ENCODE results near the gene SNED1. TPM values are rescaled to one million over a fixed set of nuclear protein-coding genes. Genes with fewer than 3 reads are reported as not detected.

Gene SNED1
- total RNA-seq, 1 donor from 2014 or later = 6.1 TPM

DNA sequence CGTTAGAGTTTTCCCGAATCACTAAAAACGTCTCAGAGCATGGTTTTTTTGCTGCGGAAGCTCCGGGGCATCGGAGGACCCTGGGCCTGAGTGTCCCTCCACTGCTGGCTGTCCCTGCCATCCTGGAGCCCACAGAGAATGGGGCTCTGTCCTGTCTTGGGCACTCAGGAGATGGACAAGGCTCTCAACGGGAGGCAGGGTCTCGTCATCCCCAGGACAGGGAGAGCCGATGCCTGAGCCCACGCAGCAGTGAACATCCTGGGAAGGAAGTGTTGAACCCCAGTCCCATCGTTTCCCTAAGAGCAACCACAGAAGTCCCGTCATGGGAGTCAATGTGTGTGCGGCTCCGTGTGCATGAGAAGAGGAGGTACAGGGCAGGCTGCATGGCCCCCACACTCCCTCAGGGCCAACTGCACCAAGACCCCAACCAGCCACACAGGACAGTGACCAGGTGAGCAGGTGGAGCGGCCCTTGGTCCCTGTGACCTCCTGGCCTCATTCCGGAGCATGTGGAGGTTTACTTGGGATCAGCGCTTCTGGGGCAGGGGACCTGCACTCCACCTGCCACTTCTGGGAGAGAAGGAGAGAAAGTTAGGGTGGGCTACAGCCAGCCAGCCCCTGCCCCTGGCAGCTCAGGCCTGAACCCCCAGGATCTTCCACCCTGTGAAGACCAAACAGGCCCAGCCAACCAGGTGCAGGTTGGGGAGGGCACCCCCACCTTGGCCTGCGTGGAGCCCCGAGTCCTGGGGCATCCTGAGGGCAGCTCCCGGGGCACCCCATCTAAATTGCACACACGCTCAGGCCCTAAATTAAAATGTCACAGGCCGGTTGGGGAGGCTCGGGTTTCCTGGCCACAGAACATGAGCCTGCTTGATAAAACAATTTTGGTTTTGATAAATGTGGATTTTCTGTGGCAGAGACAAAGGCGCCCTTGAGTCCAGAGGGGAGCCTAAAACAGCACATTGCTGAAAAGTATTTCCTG is 3.1 kb upstream of the SNED1 start:
- intact Hi-C loops (cut with micrococcal nuclease) = no loop called here
- Histone ChIP-seq H3K36me3 (no peaks in the 10 kb centered on the region), H3K4me1 (peaks cover 67% of the 10 kb centered on the region), H3K4me3 (no peak overlapping the region), H3K27ac (replicated peaks) (peak overlapping the region; percentile 4), H3K9me3 (replicated peaks) (no peaks in the 10 kb centered on the region), H3K27me3 (ENCODE audit: low read depth) (no peaks in the 10 kb centered on the region)
- DNase-seq = peak; percentile 13
- TF ChIP-seq, protein P1, sequence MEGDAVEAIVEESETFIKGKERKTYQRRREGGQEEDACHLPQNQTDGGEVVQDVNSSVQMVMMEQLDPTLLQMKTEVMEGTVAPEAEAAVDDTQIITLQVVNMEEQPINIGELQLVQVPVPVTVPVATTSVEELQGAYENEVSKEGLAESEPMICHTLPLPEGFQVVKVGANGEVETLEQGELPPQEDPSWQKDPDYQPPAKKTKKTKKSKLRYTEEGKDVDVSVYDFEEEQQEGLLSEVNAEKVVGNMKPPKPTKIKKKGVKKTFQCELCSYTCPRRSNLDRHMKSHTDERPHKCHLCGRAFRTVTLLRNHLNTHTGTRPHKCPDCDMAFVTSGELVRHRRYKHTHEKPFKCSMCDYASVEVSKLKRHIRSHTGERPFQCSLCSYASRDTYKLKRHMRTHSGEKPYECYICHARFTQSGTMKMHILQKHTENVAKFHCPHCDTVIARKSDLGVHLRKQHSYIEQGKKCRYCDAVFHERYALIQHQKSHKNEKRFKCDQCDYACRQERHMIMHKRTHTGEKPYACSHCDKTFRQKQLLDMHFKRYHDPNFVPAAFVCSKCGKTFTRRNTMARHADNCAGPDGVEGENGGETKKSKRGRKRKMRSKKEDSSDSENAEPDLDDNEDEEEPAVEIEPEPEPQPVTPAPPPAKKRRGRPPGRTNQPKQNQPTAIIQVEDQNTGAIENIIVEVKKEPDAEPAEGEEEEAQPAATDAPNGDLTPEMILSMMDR (IDR thresholded peaks at IDR 0.05; ENCODE audit: borderline replicate concordance) = no peak

DNA sequence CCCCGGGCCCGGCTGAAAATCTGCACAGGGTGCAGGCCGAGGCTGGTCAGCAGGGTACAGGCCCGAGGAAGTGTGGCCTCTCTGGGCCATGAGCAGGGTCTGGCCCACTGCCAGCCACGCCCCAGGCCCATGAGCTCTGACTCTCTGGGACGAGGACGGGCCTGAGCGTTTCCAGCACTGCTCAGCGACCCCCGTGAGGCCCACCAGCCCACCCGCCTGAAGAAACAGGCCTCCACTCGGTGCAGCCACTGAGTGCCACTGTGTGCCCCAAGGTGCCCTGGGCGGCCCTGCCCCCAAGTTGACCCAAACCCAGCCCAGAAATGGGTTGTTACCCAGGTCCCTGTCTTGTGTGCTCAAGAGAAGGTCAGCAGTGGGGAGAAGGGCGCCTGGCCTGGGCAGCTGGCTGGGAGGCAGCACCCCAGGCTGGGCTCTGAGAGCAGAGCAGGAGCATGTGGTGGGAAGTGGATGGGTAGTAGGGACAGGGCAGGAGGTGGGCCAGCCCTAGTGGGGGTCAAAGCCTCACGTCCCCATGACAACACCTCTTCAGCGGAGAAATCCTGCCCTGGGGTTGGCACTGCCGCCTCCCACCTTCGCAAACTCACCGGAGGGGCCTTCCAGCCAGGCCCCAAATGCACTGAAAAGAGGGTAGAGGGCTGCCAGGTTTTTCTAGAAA is 2.1 kb upstream of the SNED1 start:
- Histone ChIP-seq H3K27ac (replicated peaks) (peak overlapping the region; percentile 89), H3K27me3 (ENCODE audit: low read depth) (no peaks in the 10 kb centered on the region), H3K9me3 (replicated peaks) (no peaks in the 10 kb centered on the region), H3K36me3 (peaks cover under 1% of the 10 kb centered on the region), H3K4me3 (no peak overlapping the region), H3K4me1 (peaks cover 73% of the 10 kb centered on the region)
- intact Hi-C loops (cut with micrococcal nuclease) = no loop called here
- TF ChIP-seq, protein P1 (IDR thresholded peaks at IDR 0.05; ENCODE audit: borderline replicate concordance) = no peak
- peak; percentile 13 for DNase-seq

DNA sequence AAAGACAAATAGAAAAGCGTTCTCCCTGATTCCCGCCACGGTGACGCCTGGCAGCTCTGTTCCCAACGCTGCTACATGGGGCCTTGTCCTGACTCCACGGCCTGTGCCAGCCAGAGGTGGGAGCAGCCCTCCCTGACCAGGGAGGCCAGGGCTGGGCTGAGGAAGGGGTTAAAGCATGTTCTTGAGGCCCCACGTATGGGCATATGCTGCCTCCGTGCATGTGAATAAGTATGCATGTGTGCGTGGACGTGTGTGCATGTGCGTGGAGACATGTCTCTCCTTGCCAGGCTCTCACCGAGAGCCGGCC is 1.6 kb upstream of the SNED1 start:
- intact Hi-C loops (cut with micrococcal nuclease) = no loop called here
- TF ChIP-seq, protein P1 (IDR thresholded peaks at IDR 0.05; ENCODE audit: borderline replicate concordance) = no peak
- no peaks in the 10 kb centered on the region for H3K27me3 ChIP-seq (ENCODE audit: low read depth)
- peak overlapping the region; percentile 89 for H3K27ac ChIP-seq (replicated peaks)
- H3K9me3 ChIP-seq (replicated peaks) = no peaks in the 10 kb centered on the region
- peaks cover 5% of the 10 kb centered on the region for H3K36me3 ChIP-seq
- peaks cover 72% of the 10 kb centered on the region for H3K4me1 ChIP-seq
- no peak for DNase-seq
- no peak overlapping the region for H3K4me3 ChIP-seq

DNA sequence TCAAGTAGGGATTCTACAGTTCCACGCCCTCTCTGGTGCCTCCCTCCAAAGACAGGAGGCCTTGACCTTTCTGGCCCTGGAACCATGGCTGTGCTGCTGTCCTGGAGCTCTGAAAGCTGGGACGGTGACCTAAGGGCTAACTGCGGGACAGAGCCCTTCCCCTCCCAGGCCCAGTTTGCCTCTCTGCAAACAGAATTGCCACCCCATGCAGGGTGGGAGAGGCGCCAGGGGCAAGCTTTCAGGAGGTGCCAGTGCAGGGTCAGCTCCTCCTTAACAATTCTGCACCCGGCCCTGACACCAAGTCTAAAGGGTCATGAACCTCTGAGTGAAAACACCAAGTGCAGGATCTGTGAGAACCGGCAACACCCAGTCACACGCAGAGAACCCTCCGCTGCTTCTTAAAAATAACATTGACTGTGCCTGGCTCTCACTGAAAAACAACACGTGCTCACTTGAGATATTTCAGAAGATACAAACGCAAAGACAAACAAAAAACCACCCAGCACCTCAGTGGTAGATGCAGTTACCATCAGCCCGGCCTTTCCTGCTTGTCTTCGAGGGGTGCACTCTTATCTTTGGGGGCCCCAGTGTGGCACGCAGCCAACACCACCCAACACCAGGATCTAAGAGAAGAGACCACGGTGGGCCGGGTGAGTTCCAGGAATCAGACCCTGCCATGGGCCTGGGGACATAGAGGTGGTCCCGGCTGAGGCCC is 1.1 kb upstream of the SNED1 start:
- no peaks in the 10 kb centered on the region for H3K27me3 ChIP-seq (ENCODE audit: low read depth)
- H3K9me3 ChIP-seq (replicated peaks) = no peaks in the 10 kb centered on the region
- intact Hi-C loops (cut with micrococcal nuclease) = no loop called here
- DNase-seq = peak; percentile 22
- TF ChIP-seq, protein P1 (IDR thresholded peaks at IDR 0.05; ENCODE audit: borderline replicate concordance) = no peak
- H3K4me1 ChIP-seq = peaks cover 66% of the 10 kb centered on the region
- H3K4me3 ChIP-seq = peak overlapping the region; percentile 83
- peak overlapping the region; percentile 89 for H3K27ac ChIP-seq (replicated peaks)
- peaks cover 7% of the 10 kb centered on the region for H3K36me3 ChIP-seq

DNA sequence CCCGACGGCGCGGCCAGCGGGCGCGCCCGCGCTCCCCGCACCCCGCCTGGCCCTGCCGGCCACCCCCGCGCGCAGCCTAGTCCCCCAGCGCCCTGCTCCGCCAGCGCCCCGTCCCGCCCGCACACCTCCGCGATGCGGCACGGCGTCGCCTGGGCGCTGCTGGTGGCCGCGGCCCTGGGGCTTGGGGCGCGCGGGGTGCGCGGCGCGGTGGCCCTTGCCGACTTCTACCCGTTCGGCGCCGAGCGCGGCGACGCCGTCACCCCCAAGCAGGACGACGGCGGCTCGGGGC is 232 bp downstream of the SNED1 start:
- Histone ChIP-seq H3K27ac (replicated peaks) (peak overlapping the region; percentile 89), H3K9me3 (replicated peaks) (peaks cover 7% of the 10 kb centered on the region), H3K36me3 (peaks cover 21% of the 10 kb centered on the region), H3K4me3 (peak overlapping the region; percentile 83), H3K27me3 (ENCODE audit: low read depth) (no peaks in the 10 kb centered on the region), H3K4me1 (peaks cover 59% of the 10 kb centered on the region)
- intact Hi-C loops (cut with micrococcal nuclease) = no loop called here
- DNase-seq = no peak
- TF ChIP-seq, protein P1 (IDR thresholded peaks at IDR 0.05; ENCODE audit: borderline replicate concordance) = no peak

Measured in left ventricle myocardium inferior (tissue), 1 donor.